NCI-H1092 treated with DMSO at 0.1 percent for 48 hours (cell line): ENCODE data around the gene TBC1D3H.
"Not testable (repeated sequence)": the region's sequence is repeated elsewhere in the genome, so short reads cannot be mapped to it uniquely, and the experiment has no call there.

Experiments used
- DNase-seq: peaks from one replicate; lab custom pipeline; 2025; lab: John Stamatoyannopoulos, UW

The TBC1D3H gene

DNA sequence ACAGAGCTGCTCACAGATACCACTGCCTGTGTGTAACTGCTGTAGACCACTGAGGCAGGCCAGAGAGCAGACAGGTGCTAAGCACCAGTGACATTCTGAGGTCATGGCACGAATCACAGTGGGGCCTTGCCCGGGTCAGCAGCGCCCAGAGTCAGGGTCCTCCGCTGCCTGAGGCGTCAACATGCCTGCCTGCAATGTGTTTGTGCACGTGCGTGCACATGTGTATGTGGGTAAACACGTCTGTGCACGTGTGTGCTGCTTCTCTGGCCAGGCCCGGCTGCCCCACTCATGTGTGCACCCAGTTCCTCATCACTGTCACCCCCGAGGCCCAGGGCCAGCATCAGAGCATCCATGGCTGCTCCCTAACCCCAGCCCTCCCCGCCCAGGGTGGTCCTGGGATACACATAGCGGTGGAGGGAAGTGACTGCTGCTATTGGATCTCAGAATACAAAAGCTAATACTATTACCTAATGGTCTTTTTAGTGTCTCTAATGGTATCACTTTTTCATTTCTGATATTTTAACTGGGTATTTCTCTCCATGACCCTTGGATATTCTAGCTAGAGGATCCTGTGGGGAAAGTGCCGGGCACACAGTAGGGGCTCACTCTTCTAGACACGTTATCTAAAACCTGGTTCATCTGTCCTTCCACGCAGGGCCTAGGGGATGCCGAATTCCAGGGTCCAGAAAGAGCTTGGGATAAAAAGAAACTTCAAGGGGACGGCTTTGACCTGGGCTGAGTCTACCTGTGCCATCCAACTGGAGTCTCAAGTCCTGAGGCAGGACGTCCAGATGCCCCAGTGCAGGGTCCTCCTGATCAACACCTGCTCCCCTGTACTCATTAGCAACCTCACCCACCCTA lies at the start of gene TBC1D3H:
Gene TBC1D3H (minus strand): TSS at position 51 of the 861 bp plus-strand sequence. CDS start 1,540 bp downstream, outside the sequence.
- not testable (repeated sequence) for DNase-seq

DNA sequence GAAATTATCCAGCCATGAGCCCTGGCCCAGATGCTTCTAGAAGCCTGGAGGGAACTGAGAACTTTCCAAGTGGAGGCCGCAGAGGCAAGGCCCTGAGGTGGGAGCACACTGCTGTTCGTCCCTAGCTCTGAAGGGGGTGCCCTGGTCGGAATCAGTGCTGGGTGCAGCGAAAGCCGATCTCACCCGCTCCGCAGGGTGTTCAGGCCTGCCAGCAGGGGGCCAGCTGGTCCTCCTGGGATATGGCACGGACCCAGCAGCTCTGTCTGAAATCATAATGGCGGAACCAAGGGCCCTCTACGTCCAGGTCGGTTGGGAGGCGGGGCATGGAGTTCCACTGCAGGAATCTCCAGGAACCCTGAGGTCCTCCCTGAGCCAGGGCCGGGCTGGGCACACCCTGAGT lies 40.7 kb upstream of the TBC1D3H start:
- not testable (repeated sequence) for DNase-seq

DNA sequence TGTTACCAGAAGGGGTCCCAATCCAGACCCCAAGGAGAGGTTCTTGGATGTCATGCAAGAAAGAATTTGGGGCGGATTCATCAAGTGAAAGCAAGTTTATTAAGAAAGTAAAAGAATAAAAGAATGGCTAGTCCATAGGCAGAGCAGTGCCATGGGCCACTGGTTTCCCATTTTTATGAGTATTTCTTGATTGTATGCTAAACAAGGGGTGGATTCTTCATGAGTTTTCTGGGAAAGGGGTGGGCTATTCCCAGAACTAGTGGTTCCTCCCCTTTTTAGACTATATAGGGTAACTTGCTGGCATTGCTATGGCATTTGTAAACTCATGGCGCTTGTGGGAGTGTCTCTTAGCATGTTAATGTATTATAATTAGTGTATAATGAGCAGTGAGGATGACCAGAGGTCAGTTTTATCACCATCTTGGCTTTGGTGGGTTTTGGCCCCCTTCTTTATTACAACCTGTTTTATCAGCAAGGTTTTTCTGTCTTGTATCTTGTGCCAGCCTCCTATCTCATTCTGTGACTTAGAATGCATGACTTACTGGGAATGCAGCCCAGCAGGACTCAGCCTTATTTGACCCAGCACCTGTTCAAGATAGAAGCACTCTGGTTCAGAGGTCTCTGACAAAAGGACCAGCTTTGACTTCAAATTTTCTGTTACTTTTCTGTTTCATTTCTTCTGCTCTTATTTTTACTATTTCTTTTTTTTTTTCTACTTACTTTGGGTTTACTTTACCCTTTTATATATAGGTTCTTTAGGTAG lies 27.1 kb upstream of the TBC1D3H start:
- not testable (repeated sequence) for DNase-seq

DNA sequence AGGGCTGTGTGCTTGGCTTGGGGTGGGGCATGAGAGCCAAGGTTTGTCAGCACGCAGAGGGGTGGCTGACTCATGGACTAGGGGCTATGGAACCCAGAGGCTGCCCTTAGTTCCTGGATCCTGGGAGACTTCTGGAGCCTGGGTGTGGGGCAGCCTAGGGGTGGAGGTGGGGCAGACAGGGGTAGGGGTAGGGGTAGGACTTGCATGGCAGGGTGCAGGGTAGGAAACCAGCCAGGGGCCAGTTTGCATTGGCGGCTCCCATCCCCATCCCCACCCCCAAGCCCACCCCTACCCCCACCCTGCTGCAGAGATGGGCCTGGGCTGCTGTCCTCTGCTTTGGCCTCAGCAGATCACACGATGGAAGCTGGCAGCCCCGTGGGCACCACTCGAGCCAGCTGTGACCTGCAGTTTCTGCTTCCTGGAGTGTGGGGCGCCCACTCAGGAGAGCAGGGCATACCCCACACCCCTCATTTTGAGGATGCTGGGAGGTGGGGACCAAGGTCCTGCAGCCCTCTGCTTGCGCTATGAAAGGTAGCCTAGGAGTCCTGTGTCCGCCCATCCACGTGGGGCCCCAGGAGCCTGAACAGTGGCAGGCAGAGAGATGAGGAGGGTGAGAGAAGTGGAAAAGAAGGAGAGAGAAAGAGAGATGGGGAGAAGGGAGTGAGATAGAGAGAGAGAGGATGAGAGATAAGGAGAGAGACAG lies 2.9 kb upstream of the TBC1D3H start:
- not testable (repeated sequence) for DNase-seq

DNA sequence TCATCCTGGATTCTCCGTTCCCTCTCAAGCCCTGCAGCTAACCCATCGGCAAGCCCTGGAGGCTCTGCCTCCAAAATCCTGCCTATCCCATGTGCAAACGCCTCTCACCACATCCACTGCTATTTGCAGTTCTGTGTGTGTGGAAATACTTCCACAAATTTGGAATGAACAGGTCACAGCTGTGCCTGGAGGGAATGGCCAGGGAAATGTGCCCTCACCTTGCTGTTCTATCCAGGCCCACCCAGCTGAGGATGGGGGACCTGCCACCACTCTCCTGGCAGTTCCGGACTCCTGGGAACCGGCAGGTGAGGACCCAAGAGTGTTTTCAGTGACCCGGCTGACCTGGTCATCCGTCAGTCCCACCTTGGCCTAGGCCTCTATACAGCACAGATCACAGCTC lies 12.3 kb downstream of the TBC1D3H start:
- DNase-seq, result not testable (repeated sequence)

DNA sequence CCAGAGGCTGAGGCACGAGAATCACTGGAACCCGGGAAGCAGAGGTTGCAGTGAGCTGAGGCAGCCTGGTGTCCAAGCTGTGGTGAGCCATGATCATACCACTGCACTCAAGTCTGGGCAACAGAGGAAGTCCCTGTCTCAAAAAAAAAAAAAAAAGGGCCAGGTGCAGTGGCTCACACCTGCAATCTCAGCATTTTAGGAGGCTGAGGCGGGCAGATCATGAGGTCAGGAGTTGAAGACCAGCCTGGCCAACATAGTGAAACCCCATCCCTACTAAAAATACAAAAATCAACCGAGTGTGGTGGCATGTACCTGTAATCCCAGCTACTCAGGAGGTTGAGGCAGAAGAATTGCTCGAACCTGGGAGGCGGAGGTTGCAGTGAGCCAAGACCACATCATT lies 25.7 kb downstream of the TBC1D3H start:
- not testable (repeated sequence) for DNase-seq
